Esophagus mucosa (tissue), 1 donor: ENCODE data around the gene ZEB2. TPM values are rescaled to one million over a fixed set of nuclear protein-coding genes. Genes with fewer than 3 reads are reported as not detected.

Experiments used
- ATAC-seq: fragments of 200-7000 bp; cut with Tn5 transposase; one replicate; pipeline ENCODE4 v1.9.1; 2020
- total RNA-seq: library from RNA; stranded (reverse); gene quantifications from one replicate; pipeline ENCODE4 v1.2.4, GENCODE V29; 2023
- donor health status: DM: yes; HTN: yes; CAD: no.

The ZEB2 gene
- 6.5 TPM for total RNA-seq

DNA sequence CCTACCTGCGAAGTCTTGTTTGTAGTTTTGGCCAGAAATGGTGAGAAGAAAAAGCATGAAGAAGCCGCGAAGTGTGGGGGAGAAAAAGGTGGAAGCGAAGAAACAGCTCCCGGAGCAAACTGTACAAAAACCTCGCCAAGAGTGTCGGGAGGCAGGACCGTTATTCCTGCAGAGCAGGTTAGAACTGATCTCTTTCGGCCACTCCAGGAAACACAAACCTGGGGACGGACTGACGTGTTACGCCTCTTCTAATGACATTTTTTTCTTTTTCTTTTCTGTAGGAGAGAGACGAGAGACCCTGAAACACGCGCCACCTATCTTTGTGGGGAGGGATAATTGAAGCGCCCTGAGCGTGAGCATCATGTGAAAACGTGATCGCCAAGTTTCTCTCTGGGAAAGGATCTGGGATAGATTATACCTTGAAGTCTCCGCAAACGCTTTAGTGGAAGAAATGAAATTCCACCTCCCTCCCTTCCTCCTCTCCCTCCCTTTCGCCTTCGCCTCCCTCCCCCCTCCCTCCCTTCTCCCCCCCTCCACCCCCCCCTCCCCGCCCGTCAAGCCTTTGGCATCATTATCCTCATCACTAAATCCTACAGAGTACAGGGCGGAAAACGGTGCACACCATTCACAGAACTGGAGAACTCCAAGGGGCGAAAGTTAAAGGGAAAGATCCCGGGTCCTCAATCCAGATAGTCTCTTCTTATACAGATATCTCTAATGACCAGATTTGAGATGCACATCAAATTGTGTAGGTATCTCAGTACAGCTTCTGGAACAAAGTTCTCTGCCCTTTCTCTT, at the start of gene ZEB2:
ZEB2 (minus strand) TSS at position 186 of the 798 bp plus-strand sequence. CDS start 2,769 bp downstream, outside the sequence.
- peak; percentile 17 for ATAC-seq

DNA sequence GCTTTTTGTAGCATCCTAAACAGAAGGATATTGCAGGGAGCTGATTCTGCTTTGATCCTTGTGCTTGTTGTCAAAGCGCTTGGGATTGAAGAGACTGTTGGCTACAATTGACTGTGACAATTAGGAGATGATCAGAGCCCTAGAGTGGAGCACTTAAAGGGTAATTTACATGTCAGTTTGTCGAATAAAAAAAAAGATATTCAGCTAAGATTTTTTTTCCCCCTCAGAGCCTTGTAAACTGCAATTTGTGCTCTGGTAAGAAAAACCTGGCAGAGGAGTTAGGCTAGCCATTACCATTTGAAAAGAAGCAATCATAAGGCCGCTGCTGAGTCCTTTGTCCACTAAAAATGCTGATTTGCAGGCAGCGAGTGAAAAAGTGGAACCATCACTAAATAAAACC, 47.8 kb upstream of the ZEB2 start:
- ATAC-seq: no peak

DNA sequence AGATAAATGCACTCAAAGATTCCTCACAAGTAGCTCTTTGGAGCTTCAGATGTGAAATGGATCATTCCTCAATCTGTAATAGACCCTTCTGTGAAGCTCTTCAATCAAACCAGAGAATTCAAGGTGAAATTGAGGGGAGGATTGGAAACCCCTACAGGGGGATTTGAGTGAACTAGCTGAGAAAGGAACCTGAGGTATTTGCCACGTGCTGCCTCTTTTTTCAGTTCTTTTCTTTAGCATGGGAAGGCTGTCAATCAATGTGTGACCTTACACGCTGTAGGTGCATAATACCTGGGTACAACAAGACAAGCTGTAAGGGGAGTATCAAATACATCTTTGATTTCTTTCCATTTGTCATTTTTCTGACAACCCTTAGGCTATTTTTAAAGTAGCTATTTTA, 46.5 kb upstream of the ZEB2 start:
- ATAC-seq: no peak

DNA sequence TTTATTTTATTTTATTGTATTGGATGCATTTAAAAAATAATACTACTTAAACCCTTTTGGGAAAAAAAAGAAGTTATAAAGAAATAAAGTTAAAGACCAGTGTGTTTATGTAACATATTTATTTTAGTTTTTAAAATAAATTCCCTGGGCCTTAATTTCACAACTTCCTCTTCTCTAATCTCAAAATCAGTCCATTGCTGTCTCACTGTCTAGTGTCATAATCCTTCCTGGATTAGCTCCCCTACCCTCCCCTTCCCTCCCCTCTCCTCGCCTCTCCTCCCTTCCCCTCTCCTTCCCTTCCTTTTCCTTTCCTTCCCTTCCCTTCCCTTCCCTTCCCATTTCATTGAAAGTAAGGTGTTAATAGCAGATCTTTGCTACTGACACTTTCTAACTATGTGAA, 40.3 kb upstream of the ZEB2 start:
- no peak for ATAC-seq

DNA sequence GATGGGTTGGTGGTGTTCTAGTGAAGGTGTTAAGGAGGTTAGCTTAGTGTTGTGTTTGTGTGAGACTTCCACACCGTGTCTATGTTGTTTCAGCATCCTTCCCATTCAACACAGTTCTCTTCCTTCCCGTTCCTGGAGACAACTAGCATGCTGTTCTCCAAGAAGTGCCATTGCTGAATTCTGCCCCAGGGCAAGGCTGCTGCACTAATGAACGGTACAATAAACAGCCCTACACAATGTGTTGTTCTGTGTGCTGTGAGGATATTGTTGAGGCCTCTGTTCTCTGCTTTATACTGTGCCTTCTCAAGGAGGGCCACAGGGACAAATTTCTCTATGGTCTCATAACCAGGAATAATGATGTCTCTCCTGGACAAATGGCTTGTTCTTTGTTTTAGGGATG, 39.8 kb upstream of the ZEB2 start:
- ATAC-seq: no peak

DNA sequence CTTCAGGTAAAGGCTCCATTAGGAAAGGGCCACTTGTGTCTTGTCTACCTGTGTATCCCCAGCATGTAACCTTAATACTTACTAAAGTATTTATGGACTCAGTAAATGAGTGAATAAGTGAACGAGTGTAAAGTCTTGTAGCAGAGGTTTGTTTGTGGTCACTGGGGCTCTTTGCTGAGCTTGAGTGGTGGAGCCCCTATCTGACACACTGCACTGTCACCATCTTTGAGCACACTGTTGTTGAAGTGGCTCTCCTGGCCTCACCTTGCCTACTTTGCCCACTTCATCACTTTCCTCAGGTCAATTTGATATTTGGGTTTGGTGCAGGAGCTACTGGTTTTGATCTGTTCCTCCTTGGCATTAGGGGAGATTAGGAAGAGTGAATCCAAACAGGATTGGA, 39.3 kb upstream of the ZEB2 start:
- ATAC-seq: no peak

DNA sequence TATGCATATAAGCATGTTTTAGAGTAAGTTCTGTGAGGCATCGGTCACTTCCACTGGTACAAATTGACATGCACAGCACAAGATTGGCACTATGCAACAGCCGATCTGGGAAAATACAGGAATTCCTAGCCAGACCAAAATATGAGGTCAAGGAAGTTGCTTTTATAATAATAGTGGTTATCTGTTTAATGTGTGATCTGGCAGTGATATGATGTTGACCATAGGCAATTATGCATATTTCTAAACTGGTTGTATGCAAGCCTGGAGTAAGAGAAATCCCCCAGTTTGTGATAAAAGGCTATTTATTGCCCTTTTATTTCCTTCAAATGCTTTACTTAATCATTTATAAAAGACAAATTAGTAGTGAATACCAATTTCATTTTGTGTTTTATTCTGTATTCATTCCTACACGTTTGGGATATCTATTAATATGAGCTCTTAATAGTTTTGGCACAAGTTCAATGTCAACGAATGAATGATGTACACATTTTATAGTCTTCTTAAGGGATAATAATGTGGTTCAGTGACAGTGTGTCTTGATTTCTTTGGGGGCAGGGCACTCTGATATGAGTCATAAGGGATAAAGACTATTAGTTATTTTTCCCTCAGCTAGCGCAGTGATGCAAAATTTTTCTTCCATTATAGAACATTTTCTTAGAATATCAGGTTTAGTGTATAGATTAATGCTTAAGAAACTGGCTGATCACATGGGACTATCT, 34.7 kb upstream of the ZEB2 start:
- ATAC-seq: no peak

DNA sequence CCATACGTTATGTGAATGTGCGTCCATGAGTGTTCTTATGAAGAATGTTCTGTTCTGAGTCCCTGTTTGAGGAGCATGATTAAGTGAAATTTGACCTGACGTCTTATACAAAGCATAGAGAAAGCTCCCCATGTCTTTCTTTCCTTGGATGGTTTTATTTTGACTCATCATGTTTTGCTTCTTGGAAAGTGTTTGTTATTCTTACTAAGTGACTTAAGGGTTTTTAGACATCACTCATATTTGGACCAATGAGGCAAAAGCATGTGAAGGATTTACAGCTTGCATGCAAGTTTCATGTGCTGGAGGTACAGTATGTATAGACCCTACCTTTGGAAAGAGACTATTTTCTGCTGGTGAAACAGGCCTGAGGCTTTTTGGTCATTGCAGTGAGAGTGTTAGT, 33.5 kb upstream of the ZEB2 start:
- ATAC-seq: no peak

DNA sequence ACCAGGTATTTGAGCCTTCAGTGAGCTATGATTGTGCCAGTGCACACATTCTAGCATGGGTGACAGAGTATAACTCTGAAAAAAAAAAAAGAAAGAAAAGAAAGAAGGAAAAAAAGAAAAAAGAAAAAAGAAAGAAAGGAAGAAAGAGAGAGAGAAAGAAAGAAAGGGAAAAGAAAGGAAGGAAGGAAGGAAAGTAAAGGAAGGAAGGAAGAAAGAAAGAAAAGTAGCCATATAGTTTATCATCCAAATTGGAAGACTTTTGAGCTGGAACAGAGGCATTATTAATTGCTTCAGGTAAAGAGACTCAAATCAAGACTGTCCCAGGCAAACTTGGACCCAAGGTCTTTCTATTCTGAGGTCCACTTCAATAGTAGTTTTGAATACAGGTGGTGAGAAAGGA, 32.9 kb upstream of the ZEB2 start:
- no peak for ATAC-seq

DNA sequence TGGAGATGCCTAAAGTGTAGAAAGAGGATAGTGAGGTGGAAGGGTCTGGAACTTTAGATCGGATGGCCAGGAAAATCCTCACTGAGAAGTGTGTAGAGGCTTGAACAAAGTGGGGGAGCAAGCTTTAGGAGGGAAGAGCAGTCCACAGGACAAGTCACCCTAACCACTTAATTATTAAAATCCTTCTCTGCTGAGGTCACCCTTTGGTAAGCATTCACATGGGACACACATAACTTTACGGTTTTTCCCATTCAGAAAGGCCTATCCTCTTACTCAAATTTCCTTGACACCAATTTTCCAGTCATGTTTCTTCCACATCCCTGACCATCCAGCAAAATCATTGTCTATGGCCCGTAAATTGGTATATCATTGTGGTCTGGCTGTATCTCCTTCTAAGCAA, 31.0 kb upstream of the ZEB2 start:
- ATAC-seq: no peak

DNA sequence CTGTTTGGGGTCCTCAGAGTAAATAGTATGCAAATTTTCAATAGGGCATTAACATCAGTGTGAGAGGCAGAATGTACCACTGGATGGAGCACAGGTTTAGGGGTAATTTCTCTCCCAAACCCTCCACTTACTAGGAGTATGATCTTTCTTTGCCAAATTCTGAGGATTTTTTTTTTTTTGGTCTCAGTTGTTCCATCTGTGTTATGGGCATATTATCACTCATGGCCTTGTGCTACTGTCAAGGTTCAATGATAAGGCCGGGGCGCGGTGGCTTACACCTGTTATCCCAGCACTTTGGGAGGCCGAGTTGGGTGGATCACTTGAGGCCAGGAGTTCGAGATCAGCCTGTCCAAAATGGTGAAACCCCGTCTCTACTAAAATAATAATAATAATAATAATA, 30.2 kb upstream of the ZEB2 start:
- no peak for ATAC-seq

DNA sequence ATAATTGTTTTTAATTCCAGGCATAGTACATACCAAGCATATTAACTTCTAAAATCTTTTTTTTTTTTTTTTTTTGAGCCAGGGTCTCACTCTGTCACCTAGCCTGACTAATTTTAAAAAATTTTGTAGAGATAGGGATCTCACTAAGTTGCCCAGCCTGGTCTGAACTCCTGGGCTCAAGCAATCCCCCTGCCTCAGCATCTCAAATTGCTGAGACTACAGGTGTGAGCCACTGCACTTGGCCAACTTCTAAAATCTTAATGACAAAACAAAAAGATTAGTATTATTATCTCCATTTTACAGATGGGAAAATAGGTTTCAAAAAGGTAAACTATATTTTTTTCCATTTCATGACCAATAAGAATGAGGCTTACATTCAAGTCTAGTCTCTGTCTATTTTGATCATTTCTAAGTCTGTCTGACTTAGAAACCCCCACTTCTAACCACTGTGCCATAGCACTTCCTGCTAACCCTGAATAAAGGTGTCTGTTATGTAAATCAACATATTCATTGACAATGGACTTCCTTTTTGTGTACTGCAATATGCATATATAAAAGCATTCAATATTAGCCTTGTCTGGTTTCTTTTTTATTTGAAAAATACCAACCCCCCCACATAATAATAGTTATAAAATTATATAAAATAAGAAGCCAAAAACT, 28.7 kb upstream of the ZEB2 start:
- no peak for ATAC-seq

DNA sequence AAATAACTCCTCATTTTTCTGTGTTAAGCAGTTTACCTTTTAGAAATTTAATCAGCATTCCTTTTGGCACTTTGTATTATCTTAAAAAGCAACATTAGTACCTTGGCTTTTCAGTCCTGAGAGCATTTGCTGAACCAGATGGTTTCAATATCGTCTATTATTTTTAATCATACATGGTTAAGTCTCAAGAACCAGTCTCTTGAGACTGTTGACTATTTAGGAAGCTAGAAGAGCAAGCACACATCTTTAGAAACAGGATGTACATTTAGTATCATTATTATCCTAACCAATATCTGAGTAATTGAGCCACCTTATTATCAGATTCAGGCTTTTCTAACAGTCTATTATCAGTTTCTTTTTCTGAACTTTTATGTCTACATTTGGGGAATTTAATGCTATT, 28.2 kb upstream of the ZEB2 start:
- no peak for ATAC-seq

DNA sequence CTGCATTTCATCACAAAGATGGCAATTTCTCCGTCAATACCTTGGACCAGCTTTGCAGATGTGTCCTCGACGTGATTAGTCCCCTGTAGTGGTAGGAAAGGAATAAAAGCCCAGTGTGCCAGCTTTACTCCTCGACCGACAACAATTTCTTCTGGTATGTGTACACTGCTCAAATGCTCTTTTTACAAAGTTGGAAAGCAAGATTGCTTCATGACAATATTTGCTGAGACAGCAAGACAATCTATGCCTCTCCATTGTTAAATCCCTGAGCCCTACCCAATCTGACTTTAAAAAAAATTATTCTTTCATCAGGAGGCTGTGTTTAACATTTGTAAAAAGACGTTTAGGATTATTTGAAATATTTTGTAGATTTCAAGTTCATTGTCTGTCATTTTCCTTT, 27.6 kb upstream of the ZEB2 start:
- ATAC-seq: no peak

DNA sequence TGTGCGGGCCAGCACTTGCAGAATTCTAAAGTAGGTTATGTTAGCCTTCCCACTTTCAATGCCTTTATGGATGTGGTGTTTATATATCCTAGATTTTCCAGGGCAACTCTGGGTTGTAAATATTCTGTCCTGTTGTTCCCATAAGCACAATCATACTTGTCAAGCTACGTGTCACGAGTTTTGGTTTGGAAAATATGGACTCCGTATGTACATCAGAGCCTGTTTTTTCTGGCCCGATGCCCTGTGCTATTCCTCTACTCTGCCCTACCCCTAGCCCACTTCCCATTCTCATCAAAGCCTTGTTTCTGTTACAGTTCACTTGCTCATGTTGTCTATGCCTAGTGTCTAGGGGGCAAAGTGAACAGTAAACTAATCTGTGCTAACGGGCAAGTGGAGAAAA, 27.0 kb upstream of the ZEB2 start:
- ATAC-seq: no peak

DNA sequence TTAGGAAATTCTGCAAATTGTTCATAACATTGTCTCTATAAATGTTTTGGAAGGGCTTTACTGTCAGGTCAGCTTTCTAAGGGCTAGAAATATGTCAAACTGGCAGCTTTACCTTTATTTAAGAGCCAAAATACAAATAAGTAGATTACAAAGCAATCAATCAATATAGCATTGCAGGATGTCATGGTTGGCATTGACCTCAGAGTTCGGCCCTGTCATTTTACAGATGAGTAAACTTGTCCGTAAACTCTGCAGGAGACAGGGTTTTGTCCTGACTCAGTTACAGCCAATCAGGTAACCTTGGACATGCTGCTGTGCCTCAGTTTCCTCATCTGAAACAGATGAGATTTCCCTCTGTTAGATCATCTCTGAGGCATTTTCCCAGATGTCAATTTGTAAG, 25.9 kb upstream of the ZEB2 start:
- ATAC-seq: no peak

DNA sequence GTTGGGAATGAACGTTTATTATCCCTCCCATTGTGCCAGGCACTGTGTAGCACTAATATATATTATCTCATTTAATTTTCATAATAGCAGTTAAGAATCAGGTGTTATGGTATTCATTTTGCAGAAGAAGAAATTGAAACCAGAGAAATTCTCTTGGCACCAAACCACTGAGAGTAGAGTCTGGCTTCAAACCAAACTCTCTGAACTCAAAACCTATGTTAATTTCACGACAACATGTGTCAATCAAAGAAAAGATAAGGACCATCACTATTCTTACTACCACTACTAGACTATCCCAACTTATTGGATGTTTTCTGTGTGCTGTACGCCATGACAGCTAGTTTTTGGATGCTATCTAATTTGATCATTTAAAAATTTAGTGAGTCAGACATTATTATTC, 24.1 kb upstream of the ZEB2 start:
- no peak for ATAC-seq

DNA sequence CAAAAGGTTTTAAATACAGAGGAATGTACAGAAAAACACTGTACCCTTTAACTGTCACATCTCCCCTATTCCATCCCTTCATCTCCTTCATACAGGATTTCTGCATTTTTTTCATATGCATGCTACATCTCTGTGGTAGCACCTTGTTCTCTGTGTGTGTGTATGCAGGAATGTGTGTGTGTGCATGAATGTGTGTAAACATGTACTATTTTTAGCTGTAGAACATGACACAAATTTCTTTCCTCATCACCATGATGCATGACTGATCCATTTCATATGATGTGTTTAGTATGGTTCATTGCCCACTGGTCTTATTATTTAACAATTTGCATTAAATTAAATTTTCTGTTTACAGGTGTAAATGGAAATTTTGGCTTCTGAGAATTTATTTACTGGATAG, 21.5 kb upstream of the ZEB2 start:
- ATAC-seq: no peak

DNA sequence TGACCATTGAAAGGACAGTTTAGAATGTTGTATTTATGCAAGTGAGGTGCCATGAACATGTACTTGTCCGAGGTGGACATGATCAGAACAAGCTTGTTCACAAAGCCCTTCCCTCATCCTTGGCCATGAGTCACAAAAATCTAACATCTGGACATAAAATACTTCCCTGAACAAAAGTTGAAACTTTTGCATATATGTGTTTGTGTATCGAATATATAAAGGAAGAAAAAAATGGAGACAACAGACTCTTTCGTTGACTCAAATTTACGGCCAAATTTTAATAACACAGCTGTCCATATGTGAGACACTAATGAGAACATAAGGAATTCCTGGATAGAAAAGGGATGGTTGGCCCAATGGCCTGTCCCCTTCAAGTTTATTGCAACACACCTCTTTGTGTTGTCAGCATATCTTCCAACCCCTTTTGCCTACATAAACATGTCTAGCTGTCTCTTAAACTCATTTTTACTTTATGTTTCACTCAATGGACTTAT, 19.4 kb upstream of the ZEB2 start:
- no peak for ATAC-seq

DNA sequence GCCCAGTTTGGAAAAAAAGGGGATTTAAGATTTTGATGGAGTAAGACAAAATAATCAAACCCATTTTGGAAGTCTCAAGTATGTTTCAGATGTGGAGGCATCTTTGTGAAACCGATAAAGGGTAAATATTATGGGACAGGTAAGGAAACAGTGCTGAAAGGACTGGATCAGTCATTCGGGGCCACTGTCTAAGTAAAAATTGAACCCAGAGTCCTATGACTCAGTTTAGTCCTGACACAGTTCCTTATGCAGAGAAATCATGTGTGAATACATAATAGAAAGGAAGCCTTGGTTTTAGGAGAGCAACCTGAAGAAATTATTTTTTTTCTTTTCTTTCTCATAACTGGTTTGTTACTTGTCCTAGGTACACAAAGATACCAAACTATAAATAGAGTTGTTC, 15.4 kb upstream of the ZEB2 start:
- no peak for ATAC-seq

DNA sequence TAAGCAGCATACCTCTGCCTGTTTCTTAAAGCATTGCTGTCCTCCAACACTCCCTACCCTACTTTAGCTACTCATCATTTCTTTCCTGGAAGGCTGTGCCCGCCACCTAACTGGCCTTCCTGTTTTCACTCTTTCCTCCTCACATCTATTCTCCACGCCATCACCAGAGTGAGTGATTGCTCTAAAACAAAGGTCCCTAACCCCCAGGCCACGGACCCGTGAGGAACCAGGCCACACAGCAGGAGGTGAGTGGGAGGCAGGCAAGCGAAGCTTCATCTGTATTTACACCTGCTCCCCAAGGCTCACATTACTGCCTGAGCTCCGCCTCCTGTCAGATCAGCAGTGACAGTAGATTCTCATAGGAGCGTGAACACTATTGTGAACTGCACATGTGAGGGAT, 13.3 kb upstream of the ZEB2 start:
- ATAC-seq: no peak

DNA sequence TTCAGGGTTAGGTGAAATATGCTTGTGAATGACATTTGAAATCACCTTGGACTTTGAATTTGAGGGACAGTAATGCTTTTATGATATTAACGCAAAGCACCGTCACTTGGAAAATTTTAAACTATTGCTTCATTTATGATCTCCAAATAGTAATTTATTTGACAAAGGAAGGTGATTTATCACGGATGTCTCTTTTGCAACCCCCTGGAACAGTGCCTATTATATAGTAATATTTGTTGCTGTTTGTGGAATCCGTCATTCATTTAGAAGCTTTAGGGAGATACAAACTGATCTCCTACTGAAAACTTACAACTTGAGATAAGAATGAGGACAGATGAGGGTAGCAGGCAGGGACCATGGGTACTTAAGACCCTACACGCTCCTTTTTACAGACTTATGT, 10.7 kb upstream of the ZEB2 start:
- ATAC-seq: no peak

DNA sequence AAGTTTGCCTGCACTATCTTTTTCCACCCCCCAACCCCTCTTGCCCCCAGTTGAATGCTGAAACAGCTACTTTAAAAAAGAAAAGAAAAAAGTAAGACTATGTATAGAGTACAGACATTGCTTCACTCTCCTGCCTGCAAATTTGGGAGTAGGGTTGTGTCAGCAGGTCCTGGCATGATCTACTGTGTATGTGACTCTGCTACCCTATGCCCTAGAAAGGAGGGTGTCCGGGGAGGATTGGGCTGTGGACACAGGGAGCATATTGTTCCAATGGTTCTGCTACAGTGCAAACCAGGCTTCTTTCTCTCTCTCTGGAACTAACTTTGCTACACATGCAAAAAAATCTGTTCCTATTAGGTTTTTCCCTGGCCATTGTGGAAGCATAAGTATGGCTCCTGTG, 9.9 kb upstream of the ZEB2 start:
- no peak for ATAC-seq

DNA sequence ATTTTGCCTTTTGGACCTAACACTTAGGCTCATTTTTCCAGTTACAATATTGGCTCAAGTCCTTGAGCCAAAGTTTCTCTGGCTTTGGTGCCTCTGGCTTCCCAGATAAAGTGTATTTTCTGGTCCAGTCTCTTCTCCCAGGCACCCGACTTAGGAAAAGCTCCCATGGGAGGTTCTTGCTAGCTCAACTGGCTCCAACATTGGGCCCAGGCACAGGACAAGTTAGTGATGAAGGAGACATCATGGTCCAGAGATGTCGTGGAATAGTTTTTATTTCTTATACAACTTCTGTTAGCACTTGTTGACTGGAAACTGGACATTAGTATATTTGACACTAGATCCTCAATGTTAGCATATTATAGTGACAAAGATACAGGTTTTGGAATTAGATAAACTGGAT, 8.2 kb upstream of the ZEB2 start:
- ATAC-seq: no peak
